Thyroid gland (tissue), 4 donors: ENCODE data around the gene INO80. TPM values are rescaled to one million over a fixed set of nuclear protein-coding genes. Genes with fewer than 3 reads are reported as not detected.
"Not testable (repeated sequence)": the region's sequence is repeated elsewhere in the genome, so short reads cannot be mapped to it uniquely, and the experiment has no call there.

Experiments used
- DNase-seq, 2 donors: peaks; one replicate each; pipeline ENCODE4 v3.0.0-alpha.2; 2019
- H3K27ac ChIP-seq, 3 donors: fragments of 200-600 bp; sonication (generic); 1 replicate in 2 of 3; 2 replicates in 1 of 3; pipeline ENCODE4 v1.5.1; 2016 to 2019; ENCODE audit warnings: mild to moderate bottlenecking in 1 of 3, moderate library complexity in 1 of 3
- H3K27me3 ChIP-seq: fragments of 200-600 bp; sonication (generic); one replicate; pipeline ENCODE4 v1.5.1; 2019
- H3K36me3 ChIP-seq, 2 donors: fragments of 200-600 bp; sonication (generic); one replicate each; pipeline ENCODE4 v1.5.1; 2016 to 2019
- H3K4me1 ChIP-seq, 2 donors: fragments of 200-600 bp; sonication (generic); one replicate each; pipeline ENCODE4 v1.5.1; 2017 to 2019
- H3K4me3 ChIP-seq, 3 donors: fragments of 200-600 bp; sonication (generic); replicated peaks in 1 of 3; 1 replicate in 2 of 3; 2 replicates in 1 of 3; pipeline ENCODE4 v1.5.1; 2016; ENCODE audit warnings: mild to moderate bottlenecking in 1 of 3
- H3K9me3 ChIP-seq: fragments of 200-600 bp; sonication (generic); one replicate; pipeline ENCODE4 v1.5.1; 2017
- CTCF ChIP-seq, 6 experiments: fragments of 200-600 bp in 3 of 6; fragments of 450-650 bp in 3 of 6; sonication (generic) in 3 of 6; IDR thresholded peaks; one replicate each; pipeline ENCODE4 v1.5.1; 2016 to 2019; ENCODE audit warnings: antibody characterized with exemption in 6 of 6, mild to moderate bottlenecking in 2 of 6, inconsistent platforms in 1 of 6, moderate library complexity in 1 of 6
- POLR2A ChIP-seq, 2 donors: fragments of 450-650 bp; IDR thresholded peaks; one replicate each; pipeline ENCODE4 v1.6.1; 2017; ENCODE audit warnings: antibody characterized with exemption in 2 of 2, mild to moderate bottlenecking in 2 of 2, moderate library complexity in 1 of 2
- WGBS, 2 donors: methylation state at CpG; one replicate each; pipeline ENCODE4 v1.1.5; 2017; 5-methylcytosine and 5-hydroxymethylcytosine counted together
- intact Hi-C: fragments of 100-400 bp; cut with DNase I; formaldehyde crosslinking; loops from one replicate; pipeline ENCODE4 v1.15.1; 2023
- total RNA-seq, 4 donors: library from RNA; depleted of rRNA; stranded (reverse); fragments of >200 nt; gene quantifications; one replicate each; pipeline ENCODE4 v1.2.3, GENCODE V29; 2016

INO80 gene
- total RNA-seq, 4 donors from 2014 or later = 23.2 to 42.6 (median 36.4) TPM

GRCh38 chr15:40957041-40957555, 159.0 kb downstream of the INO80 start:
- no peak for DNase-seq
- TF ChIP-seq CTCF (IDR thresholded peaks at IDR 0.05) (no peak), POLR2A (IDR thresholded peaks at IDR 0.05) (no peak)
- WGBS, 2 donors = 92 to 96% methylated on average over 3 to 4 of the region's 4 CpGs
- Histone ChIP-seq H3K9me3 (no peaks in the 10 kb centered on the region), H3K27me3 (no peaks in the 10 kb centered on the region), H3K4me1 (peaks cover 6 to 16% of the 10 kb centered on the region in 2 donors), H3K27ac (no peak overlapping the region), H3K36me3 (no peaks in the 10 kb centered on the region), H3K4me3 (no peak overlapping the region)
- intact Hi-C loops = no loop called here

- intact Hi-C loops = no loop called here
- Histone ChIP-seq H3K4me3 (no peak overlapping the region), H3K36me3 (no peaks in the 10 kb centered on the region), H3K9me3 (no peaks in the 10 kb centered on the region), H3K27ac (no peak overlapping the region), H3K27me3 (no peaks in the 10 kb centered on the region), H3K4me1 (peaks cover 6 to 17% of the 10 kb centered on the region in 2 donors)
- no peak for DNase-seq
- TF ChIP-seq CTCF (IDR thresholded peaks at IDR 0.05) (no peak), POLR2A (IDR thresholded peaks at IDR 0.05) (no peak)
- WGBS, 2 donors = 90 to 98% methylated on average over 1 to 3 of the region's 3 CpGs
Measured at GRCh38 chr15:40956541-40956982, 159.5 kb downstream of the INO80 start.

- Histone ChIP-seq H3K9me3 (no peaks in the 10 kb centered on the region), H3K4me3 (no peak overlapping the region), H3K4me1 (peaks cover 6 to 17% of the 10 kb centered on the region in 2 donors), H3K27me3 (no peaks in the 10 kb centered on the region), H3K27ac (no peak overlapping the region), H3K36me3 (no peaks in the 10 kb centered on the region)
- WGBS, 2 donors = 85 to 100% methylated on average over 2 to 3 of the region's 3 CpGs
- TF ChIP-seq CTCF (IDR thresholded peaks at IDR 0.05) = no peak
- TF ChIP-seq POLR2A (IDR thresholded peaks at IDR 0.05) = no peak
- intact Hi-C loops = no loop called here
- no peak for DNase-seq
Measured at GRCh38 chr15:40955930-40956540, 160.0 kb downstream of the INO80 start.

- Histone ChIP-seq H3K4me3 (no peak overlapping the region), H3K4me1 (peaks cover 6 to 17% of the 10 kb centered on the region in 2 donors), H3K27ac (no peak overlapping the region), H3K27me3 (no peaks in the 10 kb centered on the region), H3K36me3 (no peaks in the 10 kb centered on the region), H3K9me3 (no peaks in the 10 kb centered on the region)
- DNase-seq = no peak
- intact Hi-C loops = no loop called here
- 86 to 90% methylated on average over 11 to 12 of the region's 20 CpGs for WGBS, 2 donors
- no peak for TF ChIP-seq POLR2A (IDR thresholded peaks at IDR 0.05)
- no peak for TF ChIP-seq CTCF (IDR thresholded peaks at IDR 0.05)
Measured at GRCh38 chr15:40955141-40955903, 160.8 kb downstream of the INO80 start.

GRCh38 chr15:40954158-40954848, 161.8 kb downstream of the INO80 start:
- H3K27ac ChIP-seq, H3K9me3 ChIP-seq, H3K27me3 ChIP-seq, intact Hi-C loops, DNase-seq, H3K36me3 ChIP-seq: not testable (repeated sequence)
- WGBS, 2 donors = 76 to 77% methylated on average over 8 of the region's 8 CpGs
- peaks cover 6 to 17% of the 10 kb centered on the region in 2 donors for H3K4me1 ChIP-seq
- H3K4me3 ChIP-seq = peak overlapping the region in 2 of 3 donors; percentile 11 to 61
